ENCODE data around the gene GRID1.

Gene GRID1

DNA sequence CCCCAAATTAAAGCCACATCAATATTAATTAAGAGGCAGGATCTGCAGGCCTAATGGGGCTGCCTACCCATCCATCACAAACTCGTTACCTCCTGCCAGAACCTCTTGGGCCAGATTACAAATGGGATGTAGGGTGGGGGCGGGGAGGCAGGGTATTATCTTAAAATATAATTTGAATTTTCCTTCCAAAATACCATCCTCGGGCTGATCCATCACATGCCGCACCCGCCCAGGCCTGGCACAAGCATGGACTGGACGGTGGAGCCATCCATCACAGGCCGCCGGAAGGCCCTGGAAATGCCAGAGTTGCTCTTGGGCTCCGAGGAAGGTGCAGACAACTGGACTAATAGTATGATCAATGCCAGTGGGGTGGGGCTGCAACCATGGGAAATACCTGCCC, 212.8 kb downstream of the GRID1 start:
- Histone ChIP-seq H3K36me3 (no peaks in the 10 kb centered on the region), H3K4me3 (ENCODE audit: low read depth in 1 of 2, low read length in 1 of 2) (no peak overlapping the region), H3K9me3 (no peaks in the 10 kb centered on the region), H3K27ac (no peak overlapping the region), H3K4me1 (ENCODE audit: control insufficient read depth in 1 of 2, insufficient read depth in 1 of 2, low read depth in 1 of 2, low read length in 1 of 2) (no peaks in the 10 kb centered on the region), H3K27me3 (no peaks in the 10 kb centered on the region)
- TF ChIP-seq CTCF (IDR thresholded peaks at IDR 0.05): no peak

- Histone ChIP-seq H3K4me1 (ENCODE audit: control insufficient read depth in 1 of 2, insufficient read depth in 1 of 2, low read depth in 1 of 2, low read length in 1 of 2) (no peaks in the 10 kb centered on the region), H3K27me3 (no peaks in the 10 kb centered on the region), H3K9me3 (no peaks in the 10 kb centered on the region), H3K27ac (no peak overlapping the region), H3K4me3 (ENCODE audit: low read depth in 1 of 2, low read length in 1 of 2) (no peak overlapping the region), H3K36me3 (no peaks in the 10 kb centered on the region)
- no peak for TF ChIP-seq CTCF (IDR thresholded peaks at IDR 0.05)
These were observed 213.7 kb downstream of the GRID1 start for GRCh38 chr10:86152911-86153310.

GRCh38 chr10:86152354-86152753, 214.2 kb downstream of the GRID1 start:
- no peak for TF ChIP-seq CTCF (IDR thresholded peaks at IDR 0.05)
- H3K4me3 ChIP-seq (ENCODE audit: low read depth in 1 of 2, low read length in 1 of 2): no peak overlapping the region
- H3K9me3 ChIP-seq: no peaks in the 10 kb centered on the region
- H3K27me3 ChIP-seq: no peaks in the 10 kb centered on the region
- H3K27ac ChIP-seq: no peak overlapping the region
- H3K4me1 ChIP-seq (ENCODE audit: control insufficient read depth in 1 of 2, insufficient read depth in 1 of 2, low read depth in 1 of 2, low read length in 1 of 2): no peaks in the 10 kb centered on the region
- no peaks in the 10 kb centered on the region for H3K36me3 ChIP-seq

GRCh38 chr10:86151613-86152012, 215.0 kb downstream of the GRID1 start:
- H3K9me3 ChIP-seq: no peaks in the 10 kb centered on the region
- H3K27ac ChIP-seq: no peak overlapping the region
- no peak for TF ChIP-seq CTCF (IDR thresholded peaks at IDR 0.05)
- no peaks in the 10 kb centered on the region for H3K27me3 ChIP-seq
- H3K36me3 ChIP-seq: no peaks in the 10 kb centered on the region
- no peaks in the 10 kb centered on the region for H3K4me1 ChIP-seq (ENCODE audit: control insufficient read depth in 1 of 2, insufficient read depth in 1 of 2, low read depth in 1 of 2, low read length in 1 of 2)
- no peak overlapping the region for H3K4me3 ChIP-seq (ENCODE audit: low read depth in 1 of 2, low read length in 1 of 2)

DNA sequence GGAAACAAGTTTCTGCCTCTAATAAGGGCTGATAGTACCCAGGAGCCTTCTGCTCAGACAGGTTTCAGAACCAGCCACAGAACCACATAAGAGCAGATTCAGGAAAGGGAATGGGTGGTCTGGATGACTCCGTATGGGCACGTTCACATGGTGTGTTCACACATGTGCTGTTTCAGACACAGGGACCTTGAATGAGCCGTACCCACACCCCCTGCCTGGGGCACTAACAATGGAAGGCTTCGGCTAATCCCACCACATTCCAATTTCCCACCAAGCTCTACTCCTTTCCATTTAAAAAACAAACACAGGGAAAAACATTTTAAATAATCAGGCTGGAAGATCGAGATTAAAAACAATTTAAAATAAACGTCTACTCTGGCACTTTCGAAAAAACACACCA, 217.3 kb downstream of the GRID1 start:
- TF ChIP-seq CTCF (IDR thresholded peaks at IDR 0.05): no peak
- no peaks in the 10 kb centered on the region for H3K36me3 ChIP-seq
- no peaks in the 10 kb centered on the region for H3K27me3 ChIP-seq
- no peaks in the 10 kb centered on the region for H3K4me1 ChIP-seq (ENCODE audit: control insufficient read depth in 1 of 2, insufficient read depth in 1 of 2, low read depth in 1 of 2, low read length in 1 of 2)
- no peak overlapping the region for H3K4me3 ChIP-seq (ENCODE audit: low read depth in 1 of 2, low read length in 1 of 2)
- H3K27ac ChIP-seq: no peak overlapping the region
- no peaks in the 10 kb centered on the region for H3K9me3 ChIP-seq

DNA sequence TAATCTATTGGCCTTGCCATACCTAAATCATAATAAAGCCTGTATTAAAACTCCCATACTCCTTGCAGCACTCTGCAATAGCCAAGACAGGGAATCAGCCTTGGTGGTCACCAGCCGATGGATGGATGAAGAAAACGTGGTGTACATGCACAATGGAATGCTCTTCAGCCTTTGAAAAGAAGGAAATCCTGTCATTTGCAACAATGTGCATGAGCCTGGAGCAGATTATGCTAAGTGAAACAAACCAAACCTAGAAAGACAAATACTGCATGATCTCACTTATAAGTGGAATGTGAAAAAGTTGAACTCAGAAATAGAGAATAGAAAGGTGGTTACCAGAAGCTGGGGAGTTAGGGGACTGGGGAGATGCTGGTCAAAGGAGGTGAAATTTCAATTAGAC, 218.5 kb downstream of the GRID1 start:
- Histone ChIP-seq H3K27ac (no peak overlapping the region), H3K4me1 (ENCODE audit: control insufficient read depth in 1 of 2, insufficient read depth in 1 of 2, low read depth in 1 of 2, low read length in 1 of 2) (no peaks in the 10 kb centered on the region), H3K36me3 (no peaks in the 10 kb centered on the region), H3K9me3 (no peaks in the 10 kb centered on the region), H3K4me3 (ENCODE audit: low read depth in 1 of 2, low read length in 1 of 2) (no peak overlapping the region), H3K27me3 (no peaks in the 10 kb centered on the region)
- TF ChIP-seq CTCF (IDR thresholded peaks at IDR 0.05): no peak
